GM18502 (cell line): ENCODE data around the gene PTPMT1.
"Not testable (repeated sequence)": the region's sequence is repeated elsewhere in the genome, so short reads cannot be mapped to it uniquely, and the experiment has no call there.

Experiments
- ATAC-seq: cut with Tn5 transposase; IDR thresholded peaks from one replicate; pipeline ENCODE4 v1.9.1; 2021; ENCODE audit warnings: mild to moderate bottlenecking; ENCODE audit not compliant: unreplicated experiment, poor library complexity

The PTPMT1 gene

GRCh38 chr11:47545298-47545697 is 20.1 kb upstream of the PTPMT1 start:
- ATAC-seq = no peak

GRCh38 chr11:47546274-47546673 is 19.1 kb upstream of the PTPMT1 start:
- not testable (repeated sequence) for ATAC-seq

- no peak for ATAC-seq
Observed at GRCh38 chr11:47550288-47551047, 14.9 kb upstream of the PTPMT1 start.

GRCh38 chr11:47551086-47551485 is 14.3 kb upstream of the PTPMT1 start:
- no peak for ATAC-seq

GRCh38 chr11:47552056-47552565 is 13.3 kb upstream of the PTPMT1 start:
- peak; percentile 3 for ATAC-seq

GRCh38 chr11:47552566-47553405 is 12.6 kb upstream of the PTPMT1 start, which contains the start of gene CELF1:
TSS of gene CELF1 (minus strand) at chr11:47553132. CDS start at chr11:47499523, 53,609 bp downstream.
- ATAC-seq = peak; percentile 93

- peak; percentile 27 for ATAC-seq
Observed at GRCh38 chr11:47553406-47553743, 12.0 kb upstream of the PTPMT1 start.

- ATAC-seq = not testable (repeated sequence)
Observed at GRCh38 chr11:47557004-47557403, 8.4 kb upstream of the PTPMT1 start.

GRCh38 chr11:47558695-47559094 is 6.7 kb upstream of the PTPMT1 start:
- ATAC-seq = no peak

GRCh38 chr11:47560426-47560825 is 5.0 kb upstream of the PTPMT1 start:
- no peak for ATAC-seq

- not testable (repeated sequence) for ATAC-seq
Observed at GRCh38 chr11:47562393-47562792, 3.0 kb upstream of the PTPMT1 start.

- not testable (repeated sequence) for ATAC-seq
Observed at GRCh38 chr11:47564366-47564765, 1.0 kb upstream of the PTPMT1 start.

GRCh38 chr11:47564933-47565339 is 463 bp upstream of the PTPMT1 start:
- ATAC-seq = no peak

GRCh38 chr11:47566149-47566698 is 825 bp downstream of the PTPMT1 start:
- ATAC-seq = peak; percentile 16

- ATAC-seq = no peak
Observed at GRCh38 chr11:47569646-47570045, 4.2 kb downstream of the PTPMT1 start.

GRCh38 chr11:47570651-47571356 is 5.4 kb downstream of the PTPMT1 start:
- no peak for ATAC-seq

- no peak for ATAC-seq
Observed at GRCh38 chr11:47571357-47571729, 5.9 kb downstream of the PTPMT1 start.

GRCh38 chr11:47571895-47572294 is 6.5 kb downstream of the PTPMT1 start:
- no peak for ATAC-seq

GRCh38 chr11:47572715-47573255 is 7.4 kb downstream of the PTPMT1 start:
- no peak for ATAC-seq

GRCh38 chr11:47573321-47573720 is 7.9 kb downstream of the PTPMT1 start:
- ATAC-seq = no peak
